Ectodermal cell (in vitro differentiated cells): ENCODE results near the gene GFOD2.

Source experiments
- H3K27ac ChIP-seq: 2 replicates; pipeline ENCODE4 v1.7.0; 2013; ENCODE audit warnings: mild to moderate bottlenecking, low read depth, low read length; ENCODE audit not compliant: insufficient read depth, poor library complexity, severe bottlenecking
- H3K27me3 ChIP-seq: 2 replicates; pipeline ENCODE4 v1.7.0; 2013; ENCODE audit warnings: mild to moderate bottlenecking, low read length; ENCODE audit not compliant: insufficient read depth, control insufficient read depth, poor library complexity, severe bottlenecking
- H3K36me3 ChIP-seq: one replicate; pipeline ENCODE4 v1.7.0; 2013; ENCODE audit warnings: low read length; ENCODE audit not compliant: control insufficient read depth, insufficient read depth
- H3K4me1 ChIP-seq: one replicate; pipeline ENCODE4 v1.7.0; 2013; ENCODE audit warnings: low read length; ENCODE audit not compliant: control insufficient read depth, insufficient read depth
- H3K4me3 ChIP-seq: 2 replicates; pipeline ENCODE4 v1.7.0; 2013; ENCODE audit warnings: low read depth, low read length, control low read depth; ENCODE audit not compliant: insufficient read depth
- H3K9me3 ChIP-seq: 2 replicates; pipeline ENCODE4 v1.7.0; 2013; ENCODE audit warnings: mild to moderate bottlenecking, low read length, moderate library complexity; ENCODE audit not compliant: control insufficient read depth
- WGBS, 2 experiments: methylation state at CpG; one replicate each; pipeline ENCODE4 v1.1.7; 2013; ENCODE audit warnings: missing lambda C conversion rate in 2 of 2; 5-methylcytosine and 5-hydroxymethylcytosine counted together

Gene GFOD2

DNA sequence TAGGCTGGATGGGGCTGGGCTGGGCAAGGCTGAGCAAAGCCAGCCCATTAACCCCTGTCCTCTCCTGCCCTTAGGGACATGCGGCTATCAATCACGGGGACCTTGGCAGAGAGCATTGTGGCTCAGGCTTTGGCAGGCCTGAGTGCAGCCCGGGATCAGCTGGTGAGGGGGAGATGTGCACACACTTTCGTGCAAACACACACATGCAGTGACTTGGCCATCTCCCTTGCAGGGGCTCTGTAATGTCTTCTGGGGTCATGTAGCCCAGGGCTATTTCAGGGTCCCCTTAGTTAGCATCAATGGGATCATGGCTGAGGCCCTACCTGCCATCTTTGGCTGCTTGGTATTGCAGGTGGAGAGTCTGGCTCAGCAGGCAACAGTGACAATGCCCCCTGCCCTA is 67.3 kb downstream of the GFOD2 start:
- Histone ChIP-seq H3K4me3 (no peak overlapping the region), H3K27ac (no peak overlapping the region), H3K4me1 (no peaks in the 10 kb centered on the region), H3K27me3 (peaks cover 32% of the 10 kb centered on the region), H3K36me3 (no peaks in the 10 kb centered on the region), H3K9me3 (no peaks in the 10 kb centered on the region)
- 91 to 92% methylated on average over 4 of the region's 4 CpGs for WGBS, 2 experiments

DNA sequence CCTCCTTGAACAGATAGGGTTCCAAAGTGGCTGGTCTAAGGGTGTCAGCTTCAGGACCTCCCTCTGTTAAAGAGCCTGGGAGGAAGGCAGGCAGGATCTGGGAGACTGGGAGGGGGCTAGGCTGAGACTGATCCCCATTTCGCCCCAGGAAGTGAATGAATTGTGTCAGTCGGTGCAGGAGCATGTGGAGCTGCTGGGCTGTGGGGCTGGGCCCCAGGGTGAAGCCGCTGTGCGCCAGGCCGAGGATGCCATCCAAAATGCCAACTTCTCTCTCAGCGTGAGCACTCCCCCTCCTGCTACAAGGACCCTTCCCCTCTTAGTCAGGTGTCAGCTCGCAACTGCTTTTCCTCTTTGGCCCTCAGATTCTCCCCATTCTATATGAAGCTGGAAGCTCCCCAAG is 68.1 kb downstream of the GFOD2 start:
- Histone ChIP-seq H3K4me3 (no peak overlapping the region), H3K36me3 (no peaks in the 10 kb centered on the region), H3K9me3 (no peaks in the 10 kb centered on the region), H3K4me1 (no peaks in the 10 kb centered on the region), H3K27ac (no peak overlapping the region), H3K27me3 (peaks cover 32% of the 10 kb centered on the region)
- WGBS, 2 experiments: 93 to 95% methylated on average over 7 of the region's 7 CpGs

DNA sequence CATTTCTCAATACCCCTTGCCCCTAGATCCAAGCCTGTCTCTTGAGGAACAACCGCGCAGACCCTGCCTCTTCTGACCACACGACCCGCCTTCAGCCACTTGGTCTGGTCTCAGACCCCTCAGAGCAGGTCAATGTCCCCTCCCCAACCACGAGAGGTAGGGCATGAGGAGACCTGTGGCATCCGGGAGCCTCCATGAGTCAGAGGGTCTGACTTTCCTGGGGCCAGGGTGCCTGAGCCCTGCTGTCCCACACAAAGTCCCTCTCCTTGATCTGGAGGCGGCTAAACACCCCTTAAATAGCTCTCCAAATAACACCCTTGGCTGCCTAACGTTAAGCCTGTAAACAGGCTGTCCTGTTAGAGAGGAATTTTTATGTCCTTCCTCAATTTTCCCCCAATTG is 69.1 kb downstream of the GFOD2 start:
- Histone ChIP-seq H3K4me1 (no peaks in the 10 kb centered on the region), H3K9me3 (no peaks in the 10 kb centered on the region), H3K27me3 (peaks cover 38% of the 10 kb centered on the region), H3K27ac (no peak overlapping the region), H3K36me3 (no peaks in the 10 kb centered on the region), H3K4me3 (no peak overlapping the region)
- 91 to 92% methylated on average over 8 of the region's 8 CpGs for WGBS, 2 experiments

DNA sequence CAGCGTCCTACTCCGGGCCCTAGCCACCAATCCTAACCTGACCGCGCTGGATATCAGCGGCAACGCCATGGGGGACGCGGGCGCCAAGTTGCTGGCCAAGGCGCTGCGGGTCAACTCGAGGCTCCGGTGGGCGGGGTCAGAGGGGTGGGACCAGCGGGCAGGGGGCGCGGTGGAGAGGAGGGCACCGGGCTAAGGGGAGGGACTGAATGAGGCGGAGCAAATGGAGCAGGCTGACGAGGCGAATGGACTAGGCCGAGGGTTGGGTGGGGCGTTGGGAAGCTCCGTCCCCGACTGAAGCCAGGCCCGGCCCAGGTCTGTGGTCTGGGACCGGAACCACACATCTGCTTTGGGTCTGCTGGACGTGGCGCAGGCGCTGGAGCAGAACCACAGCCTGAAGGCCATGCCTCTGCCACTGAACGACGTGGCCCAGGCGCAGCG is 69.6 kb downstream of the GFOD2 start:
- peaks cover 39% of the 10 kb centered on the region for H3K27me3 ChIP-seq
- 79% methylated on average over 34 of the region's 34 CpGs for WGBS, 2 experiments
- H3K4me1 ChIP-seq: no peaks in the 10 kb centered on the region
- no peaks in the 10 kb centered on the region for H3K36me3 ChIP-seq
- no peak overlapping the region for H3K4me3 ChIP-seq
- H3K27ac ChIP-seq: no peak overlapping the region
- no peaks in the 10 kb centered on the region for H3K9me3 ChIP-seq

DNA sequence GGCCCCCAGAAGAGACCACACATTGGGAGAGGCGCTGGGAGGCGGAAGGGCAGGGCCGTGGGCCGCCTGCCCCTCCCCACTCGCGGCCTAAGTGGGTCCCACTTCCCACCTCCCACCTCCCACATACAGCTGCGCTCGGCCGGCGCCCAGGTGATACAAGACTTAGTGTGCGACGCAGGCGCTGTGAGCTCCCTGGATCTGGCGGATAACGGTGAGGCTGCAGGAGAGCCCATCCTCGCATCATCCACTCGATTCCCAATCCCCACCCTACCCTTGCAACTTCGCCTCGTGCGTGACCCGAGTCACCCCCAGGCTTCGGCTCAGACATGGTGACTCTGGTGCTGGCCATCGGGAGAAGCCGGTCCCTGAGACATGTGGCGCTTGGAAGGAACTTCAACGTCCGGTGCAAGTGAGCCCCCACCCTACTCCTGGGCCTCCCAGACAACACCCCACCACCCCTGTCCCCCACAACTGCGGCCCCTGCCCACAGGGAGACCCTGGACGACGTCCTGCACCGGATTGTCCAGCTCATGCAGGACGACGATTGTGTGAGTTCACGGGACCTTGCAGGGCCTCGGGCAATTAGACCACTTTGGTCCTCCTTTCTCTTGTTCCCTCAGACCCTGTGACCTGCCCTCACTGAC is 70.2 kb downstream of the GFOD2 start:
- Histone ChIP-seq H3K27ac (no peak overlapping the region), H3K36me3 (no peaks in the 10 kb centered on the region), H3K4me1 (no peaks in the 10 kb centered on the region), H3K27me3 (peaks cover 39% of the 10 kb centered on the region), H3K4me3 (no peak overlapping the region), H3K9me3 (no peaks in the 10 kb centered on the region)
- WGBS, 2 experiments: 92 to 93% methylated on average over 35 of the region's 35 CpGs

DNA sequence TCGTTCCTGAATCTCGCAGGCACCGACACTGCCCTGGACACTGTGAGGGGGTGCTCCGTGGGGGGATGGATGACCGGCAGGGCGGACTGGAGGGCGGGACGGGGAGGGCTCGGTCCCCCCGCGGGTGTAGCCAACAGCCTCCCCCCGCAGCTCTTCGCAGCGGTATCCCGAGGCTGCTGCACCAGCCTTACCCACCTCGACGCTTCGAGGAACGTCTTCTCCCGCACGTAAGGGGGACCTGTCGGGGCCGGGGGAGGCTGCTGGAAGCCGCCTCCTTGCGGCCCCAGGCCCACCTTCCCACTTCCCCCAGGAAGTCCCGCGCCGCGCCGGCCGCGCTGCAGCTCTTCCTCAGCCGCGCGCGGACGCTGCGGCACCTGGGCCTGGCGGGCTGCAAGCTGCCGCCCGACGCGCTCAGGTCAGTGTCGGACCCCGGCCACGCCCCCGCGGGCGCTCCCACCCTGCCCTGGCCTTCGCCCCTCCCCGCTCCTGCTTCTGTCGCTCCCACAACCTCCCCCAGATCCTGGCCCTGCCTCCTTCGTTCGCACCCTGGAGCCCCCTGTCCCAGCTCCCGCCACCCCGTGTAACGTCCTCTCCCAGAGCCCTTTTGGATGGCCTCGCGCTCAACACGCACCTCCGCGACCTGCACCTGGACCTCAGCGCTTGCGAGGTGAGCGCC is 70.9 kb downstream of the GFOD2 start:
- H3K36me3 ChIP-seq: no peaks in the 10 kb centered on the region
- WGBS, 2 experiments: 91 to 92% methylated on average over 65 of the region's 65 CpGs
- H3K9me3 ChIP-seq: no peaks in the 10 kb centered on the region
- H3K27ac ChIP-seq: no peak overlapping the region
- no peaks in the 10 kb centered on the region for H3K4me1 ChIP-seq
- no peak overlapping the region for H3K4me3 ChIP-seq
- peaks cover 35% of the 10 kb centered on the region for H3K27me3 ChIP-seq

DNA sequence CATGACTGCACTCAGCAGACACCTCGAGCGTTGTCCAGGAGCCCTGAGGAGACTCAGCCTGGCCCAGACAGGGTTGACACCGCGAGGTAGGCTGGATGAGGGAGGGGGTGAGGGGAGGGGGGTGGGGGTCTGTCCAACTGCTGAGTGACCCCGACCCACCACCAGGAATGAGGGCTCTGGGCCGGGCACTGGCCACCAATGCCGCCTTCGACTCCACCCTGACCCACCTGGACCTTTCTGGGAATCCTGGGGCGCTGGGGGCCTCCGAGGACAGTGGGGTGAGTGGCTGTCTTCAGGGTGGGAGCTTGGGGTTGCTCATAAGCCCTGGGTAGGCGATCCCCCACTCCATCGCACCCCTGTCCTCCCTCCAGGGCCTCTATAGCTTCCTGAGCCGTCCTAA is 71.4 kb downstream of the GFOD2 start:
- no peak overlapping the region for H3K4me3 ChIP-seq
- H3K36me3 ChIP-seq: no peaks in the 10 kb centered on the region
- H3K27ac ChIP-seq: no peak overlapping the region
- peaks cover 30% of the 10 kb centered on the region for H3K27me3 ChIP-seq
- no peaks in the 10 kb centered on the region for H3K9me3 ChIP-seq
- 94 to 95% methylated on average over 11 to 13 of the region's 13 CpGs for WGBS, 2 experiments
- H3K4me1 ChIP-seq: no peaks in the 10 kb centered on the region

DNA sequence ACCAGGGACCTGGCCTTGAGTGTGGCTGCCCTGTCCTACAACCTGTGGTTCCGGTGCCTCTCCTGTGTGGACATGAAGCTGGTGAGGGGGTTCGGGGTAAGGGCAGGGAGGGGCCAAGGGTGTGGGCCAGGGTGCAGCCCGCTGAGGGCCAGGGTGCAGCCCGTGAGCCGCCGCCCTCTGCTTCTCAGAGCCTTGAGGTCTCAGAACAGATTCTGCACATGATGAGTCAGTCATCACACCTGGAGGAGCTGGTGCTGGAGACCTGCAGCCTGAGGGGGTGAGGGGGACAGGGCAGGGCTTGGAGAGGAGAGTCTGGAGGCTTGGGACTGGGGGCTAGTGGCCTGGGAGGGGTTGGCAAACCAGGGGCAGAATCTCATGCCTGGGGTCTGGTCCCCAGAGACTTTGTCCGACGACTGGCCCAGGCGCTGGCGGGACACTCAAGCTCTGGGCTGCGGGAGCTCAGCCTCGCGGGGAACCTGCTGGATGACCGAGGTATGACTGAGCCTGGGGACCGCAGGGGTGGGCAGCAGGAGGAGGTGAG is 71.9 kb downstream of the GFOD2 start:
- Histone ChIP-seq H3K36me3 (no peaks in the 10 kb centered on the region), H3K9me3 (no peaks in the 10 kb centered on the region), H3K4me3 (no peak overlapping the region), H3K27me3 (peaks cover 28% of the 10 kb centered on the region), H3K4me1 (no peaks in the 10 kb centered on the region), H3K27ac (no peak overlapping the region)
- 88 to 93% methylated on average over 15 of the region's 15 CpGs for WGBS, 2 experiments

DNA sequence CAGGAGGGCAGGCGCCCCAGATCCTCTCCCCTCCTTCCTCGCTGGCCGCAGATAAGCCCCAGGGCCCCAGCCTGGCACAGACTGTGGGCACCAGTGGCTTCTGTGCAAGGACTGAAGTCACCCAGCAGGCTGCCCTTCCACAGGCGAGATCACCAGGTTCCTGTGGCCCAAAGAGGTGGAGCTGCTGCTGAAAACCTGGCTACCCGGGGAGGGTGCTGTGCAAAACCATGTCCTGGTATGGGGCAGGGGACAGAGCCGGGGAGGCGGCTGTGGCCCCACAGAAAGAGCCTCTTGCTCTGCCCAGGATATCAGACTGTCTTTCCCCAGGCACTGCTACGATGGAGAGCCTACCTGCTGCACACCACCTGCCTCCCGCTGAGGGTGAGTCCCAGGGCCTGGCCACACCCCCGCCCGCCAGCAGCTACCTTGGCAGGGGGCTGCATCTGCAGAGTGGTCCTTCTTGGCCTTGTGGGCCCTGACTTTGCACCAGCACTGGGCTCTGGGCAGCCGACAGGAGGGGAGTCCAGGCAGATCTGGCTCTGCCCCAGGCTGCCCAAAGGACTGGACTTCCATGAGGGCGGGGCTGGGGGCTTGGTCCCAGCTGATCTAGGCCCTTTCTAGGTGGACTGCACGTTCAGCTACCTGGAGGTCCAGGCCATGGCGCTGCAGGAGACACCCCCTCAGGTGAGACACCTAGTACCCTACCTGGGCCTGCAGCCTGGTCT is 73.6 kb downstream of the GFOD2 start:
- H3K27ac ChIP-seq: no peak overlapping the region
- no peaks in the 10 kb centered on the region for H3K4me1 ChIP-seq
- H3K36me3 ChIP-seq: no peaks in the 10 kb centered on the region
- no peaks in the 10 kb centered on the region for H3K9me3 ChIP-seq
- peak overlapping the region; percentile 33 for H3K4me3 ChIP-seq
- peaks cover 21% of the 10 kb centered on the region for H3K27me3 ChIP-seq
- 85 to 87% methylated on average over 15 of the region's 15 CpGs for WGBS, 2 experiments

DNA sequence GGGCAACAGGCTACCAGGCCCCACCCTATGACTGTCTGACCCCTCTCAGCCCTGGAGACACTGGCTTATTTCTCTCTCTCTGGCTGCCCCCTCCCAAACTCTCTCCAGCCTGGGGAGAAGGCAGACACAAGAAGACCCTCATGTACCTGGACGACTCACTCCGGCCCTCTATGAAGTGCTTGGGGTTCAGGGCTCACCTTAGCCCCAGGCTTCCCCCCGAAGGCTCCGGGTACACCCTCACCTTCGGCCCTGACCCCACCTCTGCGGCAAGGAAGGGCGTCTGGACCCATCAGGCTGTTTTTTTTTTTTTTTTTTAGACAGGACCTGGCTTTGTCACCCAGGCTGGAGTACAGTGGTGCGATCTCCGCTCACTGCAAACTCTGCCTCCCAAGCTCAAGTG is 75.1 kb downstream of the GFOD2 start:
- 89 to 95% methylated on average over 9 of the region's 9 CpGs for WGBS, 2 experiments
- no peak overlapping the region for H3K27ac ChIP-seq
- no peaks in the 10 kb centered on the region for H3K9me3 ChIP-seq
- no peaks in the 10 kb centered on the region for H3K4me1 ChIP-seq
- H3K4me3 ChIP-seq: no peak overlapping the region
- peaks cover 2% of the 10 kb centered on the region for H3K36me3 ChIP-seq
- peaks cover 21% of the 10 kb centered on the region for H3K27me3 ChIP-seq
